GM19035 (cell line): Measurements from ENCODE around the gene GRK3.

Experiments
- ATAC-seq: cut with Tn5 transposase; IDR thresholded peaks from one replicate; pipeline ENCODE4 v1.9.1; 2021; ENCODE audit not compliant: unreplicated experiment

GRK3 gene

GRCh38 chr22:25656724-25657123, 92.2 kb downstream of the GRK3 start:
- ATAC-seq, result peak; percentile 74

GRCh38 chr22:25658633-25659032, 94.2 kb downstream of the GRK3 start:
- ATAC-seq, result no peak

- no peak for ATAC-seq
These were observed 94.9 kb downstream of the GRK3 start for GRCh38 chr22:25659413-25659812.

- ATAC-seq, result no peak
These were observed 95.9 kb downstream of the GRK3 start for GRCh38 chr22:25660336-25660735.

- no peak for ATAC-seq
These were observed 96.6 kb downstream of the GRK3 start for GRCh38 chr22:25661073-25661472.

- no peak for ATAC-seq
These were observed 99.2 kb downstream of the GRK3 start for GRCh38 chr22:25663654-25664053.

GRCh38 chr22:25666308-25666707, 101.8 kb downstream of the GRK3 start:
- ATAC-seq, result no peak

GRCh38 chr22:25668437-25668836, 104.0 kb downstream of the GRK3 start:
- no peak for ATAC-seq

- no peak for ATAC-seq
These were observed 105.0 kb downstream of the GRK3 start for GRCh38 chr22:25669253-25670069.

- ATAC-seq, result no peak
These were observed 105.6 kb downstream of the GRK3 start for GRCh38 chr22:25670070-25670461.

GRCh38 chr22:25672289-25673084, 108.0 kb downstream of the GRK3 start:
- no peak for ATAC-seq

GRCh38 chr22:25673713-25674112, 109.2 kb downstream of the GRK3 start:
- no peak for ATAC-seq

GRCh38 chr22:25677631-25678030, 113.2 kb downstream of the GRK3 start:
- no peak for ATAC-seq

- ATAC-seq, result no peak
These were observed 115.6 kb downstream of the GRK3 start for GRCh38 chr22:25680051-25680450.

- no peak for ATAC-seq
These were observed 116.5 kb downstream of the GRK3 start for GRCh38 chr22:25680956-25681355.

- no peak for ATAC-seq
These were observed 117.6 kb downstream of the GRK3 start for GRCh38 chr22:25682109-25682508.

- no peak for ATAC-seq
These were observed 124.2 kb downstream of the GRK3 start for GRCh38 chr22:25688627-25689026.

GRCh38 chr22:25689631-25690030, 125.2 kb downstream of the GRK3 start:
- ATAC-seq, result no peak

- no peak for ATAC-seq
These were observed 126.3 kb downstream of the GRK3 start for GRCh38 chr22:25690798-25691197.

- no peak for ATAC-seq
These were observed 128.2 kb downstream of the GRK3 start for GRCh38 chr22:25692397-25693267.

GRCh38 chr22:25693268-25693565, 128.7 kb downstream of the GRK3 start:
- ATAC-seq, result no peak
